ENCODE data around the gene UBE2R2. TPM values are rescaled to one million over a fixed set of nuclear protein-coding genes. Genes with fewer than 3 reads are reported as not detected.

Gene UBE2R2
- total and polyA plus RNA-seq, 7 donors: 20.3 to 62.9 (median 51.3) TPM

DNA sequence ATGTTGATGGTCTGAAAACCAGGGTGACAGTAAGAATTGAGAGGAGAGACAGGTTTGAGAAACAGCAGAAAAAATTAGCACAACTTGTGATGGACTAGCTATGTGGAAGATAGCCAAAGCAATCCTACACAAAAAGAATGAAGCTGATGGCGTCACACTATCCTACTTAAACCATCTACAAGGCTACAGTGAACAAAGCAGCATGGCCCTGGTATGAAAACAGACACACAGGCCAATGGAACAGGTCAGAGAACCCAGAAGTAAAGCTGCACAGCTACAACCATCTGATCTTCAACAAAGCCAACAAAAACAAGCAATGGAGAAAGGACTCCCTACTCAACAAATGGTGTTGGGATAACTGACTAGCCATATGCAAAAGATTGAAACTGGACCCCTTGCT, 7.5 kb upstream of the UBE2R2 start:
- Histone ChIP-seq H3K4me1 (peaks cover 7% of the 10 kb centered on the region), H3K9me3 (no peaks in the 10 kb centered on the region), H3K27ac (no peak overlapping the region), H3K36me3 (ENCODE audit: insufficient read depth in 1 of 2, low read depth in 1 of 2) (no peaks in the 10 kb centered on the region), H3K27me3 (ENCODE audit: insufficient read depth in 3 of 3, low read length in 2 of 3) (no peaks in the 10 kb centered on the region), H3K4me3 (no peak overlapping the region)
- ATAC-seq: no peak
- DNase-seq: no peak
- intact Hi-C loops (cut with DNase I): no loop called here
- TF ChIP-seq, protein P1, sequence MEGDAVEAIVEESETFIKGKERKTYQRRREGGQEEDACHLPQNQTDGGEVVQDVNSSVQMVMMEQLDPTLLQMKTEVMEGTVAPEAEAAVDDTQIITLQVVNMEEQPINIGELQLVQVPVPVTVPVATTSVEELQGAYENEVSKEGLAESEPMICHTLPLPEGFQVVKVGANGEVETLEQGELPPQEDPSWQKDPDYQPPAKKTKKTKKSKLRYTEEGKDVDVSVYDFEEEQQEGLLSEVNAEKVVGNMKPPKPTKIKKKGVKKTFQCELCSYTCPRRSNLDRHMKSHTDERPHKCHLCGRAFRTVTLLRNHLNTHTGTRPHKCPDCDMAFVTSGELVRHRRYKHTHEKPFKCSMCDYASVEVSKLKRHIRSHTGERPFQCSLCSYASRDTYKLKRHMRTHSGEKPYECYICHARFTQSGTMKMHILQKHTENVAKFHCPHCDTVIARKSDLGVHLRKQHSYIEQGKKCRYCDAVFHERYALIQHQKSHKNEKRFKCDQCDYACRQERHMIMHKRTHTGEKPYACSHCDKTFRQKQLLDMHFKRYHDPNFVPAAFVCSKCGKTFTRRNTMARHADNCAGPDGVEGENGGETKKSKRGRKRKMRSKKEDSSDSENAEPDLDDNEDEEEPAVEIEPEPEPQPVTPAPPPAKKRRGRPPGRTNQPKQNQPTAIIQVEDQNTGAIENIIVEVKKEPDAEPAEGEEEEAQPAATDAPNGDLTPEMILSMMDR (IDR thresholded peaks at IDR 0.05): no peak
- 87 to 100% (median 96%) methylated on average over 1 of the region's 1 CpG for WGBS, 3 donors

DNA sequence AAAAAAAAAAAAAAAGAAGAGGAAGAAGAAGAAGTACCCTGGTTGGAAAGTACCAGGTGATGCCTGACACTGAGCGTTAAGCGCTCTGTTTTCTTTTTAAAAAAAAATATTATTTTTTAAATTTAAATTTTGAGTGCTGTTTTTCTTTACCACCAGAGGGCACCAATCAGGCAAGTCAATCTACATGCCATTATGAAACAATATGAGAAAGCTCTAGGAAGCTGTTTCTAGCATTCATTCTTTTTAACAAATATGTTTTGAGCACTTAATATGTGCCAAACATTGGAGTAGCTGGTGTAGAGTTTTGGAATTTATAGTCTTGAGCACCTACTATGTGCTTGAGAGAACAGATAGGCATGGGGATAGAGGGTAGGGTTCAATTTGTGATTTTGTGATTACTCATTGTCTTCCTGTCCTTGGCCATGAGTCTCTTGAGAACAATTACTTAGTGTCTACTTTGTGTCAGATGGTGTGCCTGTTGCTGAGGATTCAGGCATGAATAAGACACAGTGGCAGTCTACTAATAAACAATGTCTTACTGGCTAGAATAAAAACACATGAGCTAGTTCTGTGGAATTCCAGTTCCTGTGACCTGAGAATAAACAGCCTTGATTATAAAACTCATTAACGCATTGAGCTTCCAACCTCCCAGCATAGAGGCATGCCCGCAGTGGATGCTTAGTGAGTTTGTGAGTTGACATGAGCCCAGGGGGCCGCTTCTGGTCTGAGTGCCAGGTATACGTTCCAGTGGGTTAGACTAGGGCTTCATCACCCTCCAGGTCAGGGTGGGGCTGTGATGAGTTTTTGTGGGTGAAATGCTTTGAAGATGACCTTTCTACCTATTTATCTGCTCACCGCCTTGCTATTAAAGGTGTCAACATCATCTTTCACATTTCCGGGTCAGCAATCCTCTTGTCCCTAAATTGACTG, 3.0 kb upstream of the UBE2R2 start:
- Histone ChIP-seq H3K36me3 (ENCODE audit: insufficient read depth in 1 of 2, low read depth in 1 of 2) (no peaks in the 10 kb centered on the region), H3K4me1 (peaks cover 25% of the 10 kb centered on the region), H3K27me3 (ENCODE audit: insufficient read depth in 3 of 3, low read length in 2 of 3) (no peaks in the 10 kb centered on the region), H3K27ac (peak overlapping the region; percentile 98), H3K9me3 (no peaks in the 10 kb centered on the region), H3K4me3 (no peak overlapping the region)
- ATAC-seq (peak in 2 of 4 donors; percentile 23 to 27), DNase-seq (no peak)
- TF ChIP-seq, protein P1 (IDR thresholded peaks at IDR 0.05): peak; percentile 73
- WGBS, 3 donors: 59 to 63% (median 62%) methylated on average over 8 of the region's 8 CpGs
- intact Hi-C loops (cut with DNase I): loop anchor here (1.0 to 10.0 kb wide), 3 partner anchors 38 to 261 kb away; no protein-coding TSS in a partner anchor

DNA sequence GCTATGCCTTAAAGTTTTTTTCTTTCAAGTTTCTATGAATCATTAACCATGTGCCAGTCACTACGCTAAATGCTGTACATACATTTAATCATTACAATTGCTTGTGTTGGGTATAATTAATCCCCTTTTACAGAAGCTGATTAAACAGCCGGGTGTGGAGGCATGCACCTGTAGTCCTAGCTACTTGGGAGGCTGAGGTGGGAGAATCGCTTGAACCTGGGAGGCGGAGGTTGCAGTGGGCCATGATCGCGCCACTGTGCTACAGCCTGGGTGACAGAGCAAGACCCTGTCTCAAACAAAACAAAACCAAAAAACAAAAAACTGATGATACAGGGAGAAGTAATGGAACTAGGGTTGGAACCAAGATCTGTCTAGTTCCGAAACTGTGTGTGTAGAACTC, 1.2 kb upstream of the UBE2R2 start:
- DNase-seq (no peak), ATAC-seq (no peak)
- Histone ChIP-seq H3K4me1 (peaks cover 40% of the 10 kb centered on the region), H3K9me3 (no peaks in the 10 kb centered on the region), H3K27ac (peak overlapping the region; percentile 98), H3K4me3 (no peak overlapping the region), H3K36me3 (ENCODE audit: insufficient read depth in 1 of 2, low read depth in 1 of 2) (no peaks in the 10 kb centered on the region), H3K27me3 (ENCODE audit: insufficient read depth in 3 of 3, low read length in 2 of 3) (no peaks in the 10 kb centered on the region)
- TF ChIP-seq, protein P1 (IDR thresholded peaks at IDR 0.05): no peak
- intact Hi-C loops (cut with DNase I): loop anchor here in 1 of 2 donors (10.0 kb wide), 1 partner anchor 259 kb away; no protein-coding TSS in a partner anchor
- 94 to 97% (median 97%) methylated on average over 7 of the region's 7 CpGs for whole genome bisulfite sequencing, 3 donors

DNA sequence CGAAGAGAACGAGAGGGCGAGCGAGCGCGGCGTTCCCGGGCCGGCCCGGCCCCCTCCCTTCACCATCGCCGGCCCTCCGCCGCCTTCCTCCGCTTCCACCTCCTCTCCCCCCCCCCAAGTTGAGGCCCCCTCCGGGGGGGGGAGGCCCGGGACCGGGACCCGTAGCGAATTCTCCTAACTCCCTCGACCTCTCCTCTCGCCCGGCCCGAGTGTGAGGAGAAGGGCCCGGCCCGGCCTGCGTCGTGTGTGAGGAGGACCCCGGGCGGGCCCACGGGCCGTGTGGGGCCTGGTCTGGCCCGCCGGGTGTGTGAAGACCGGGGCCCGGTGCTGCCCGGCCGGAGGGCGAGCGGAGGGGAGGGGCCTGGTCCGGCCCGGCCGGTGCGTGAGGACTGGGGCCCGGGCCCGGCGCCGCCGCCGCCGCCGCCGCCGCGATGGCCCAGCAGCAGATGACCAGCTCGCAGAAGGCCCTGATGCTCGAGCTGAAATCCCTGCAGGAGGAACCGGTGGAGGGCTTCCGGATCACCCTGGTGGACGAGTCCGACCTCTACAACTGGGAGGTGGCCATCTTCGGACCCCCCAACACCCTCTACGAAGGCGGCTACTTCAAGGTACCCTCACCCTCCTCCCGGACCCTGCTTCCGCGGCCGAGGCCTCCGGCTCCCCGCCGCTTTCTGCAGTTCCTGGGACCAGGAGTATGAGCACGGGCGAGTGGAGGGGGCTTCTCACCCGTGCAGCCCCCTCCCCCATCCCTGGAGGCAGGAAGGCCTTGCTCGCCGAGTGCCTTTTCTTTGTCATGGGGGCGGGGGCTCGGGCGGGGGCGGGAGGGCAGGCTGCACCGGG, 587 bp downstream of the UBE2R2 start:
- H3K4me1 ChIP-seq: peaks cover 49% of the 10 kb centered on the region

More for the DNA sequence above, 587 bp downstream of the UBE2R2 start:
- peak overlapping the region; percentile 93 for H3K4me3 ChIP-seq
- DNase-seq (peak; percentile 59 to 83), ATAC-seq (peak; percentile 32 to 46 (median 37))
- H3K27me3 ChIP-seq (ENCODE audit: insufficient read depth in 3 of 3, low read length in 2 of 3): no peaks in the 10 kb centered on the region
- no peaks in the 10 kb centered on the region for H3K36me3 ChIP-seq (ENCODE audit: insufficient read depth in 1 of 2, low read depth in 1 of 2)
- 0 to 2% (median 0%) methylated on average over 23 to 80 of the region's 81 CpGs for WGBS, 3 donors
- TF ChIP-seq, protein P1 (IDR thresholded peaks at IDR 0.05): peak; percentile 8
- H3K9me3 ChIP-seq: no peaks in the 10 kb centered on the region
- intact Hi-C loops (cut with DNase I): loop anchor here in 1 of 2 donors (10.0 kb wide), 1 partner anchor 257 kb away; no protein-coding TSS in a partner anchor
- peak overlapping the region; percentile 98 for H3K27ac ChIP-seq

Measured in psoas muscle (tissue), 8 donors.